ENCODE results near the gene IFNA16. TPM values are rescaled to one million over a fixed set of nuclear protein-coding genes. Genes with fewer than 3 reads are reported as not detected.
"Not testable (repeated sequence)": the region's sequence is repeated elsewhere in the genome, so short reads cannot be mapped to it uniquely, and the experiment has no call there.

IFNA16 gene
- total RNA-seq, result not detected in 2 replicates

GRCh38 chr9:21217211-21217610, at the start of gene IFNA16:
TSS of gene IFNA16 (minus strand) at chr9:21217311. CDS start at chr9:21217305, 6 bp downstream.
- H3K9me3 Mint-ChIP-seq; H3K4me3 Mint-ChIP-seq; POLR2A ChIA-PET; ATAC-seq (ENCODE audit: low read depth); H3K36me3 Mint-ChIP-seq (ENCODE audit: low read depth); H3K27ac Mint-ChIP-seq; intact Hi-C loops (cut with micrococcal nuclease); DNase-seq; CTCF ChIA-PET: not testable (repeated sequence)
- H3K4me1 Mint-ChIP-seq, result peaks cover 13% of the 10 kb centered on the region
- peaks cover 27% of the 10 kb centered on the region for H3K27me3 Mint-ChIP-seq

GRCh38 chr9:21265421-21266189, 48.5 kb upstream of the IFNA16 start:
- intact Hi-C loops (cut with micrococcal nuclease), result no loop called here
- Mint-ChIP-seq H3K36me3 (ENCODE audit: low read depth) (no peaks in the 10 kb centered on the region), H3K4me3 (no peak overlapping the region), H3K4me1 (peaks cover 29% of the 10 kb centered on the region), H3K27ac (no peak overlapping the region), H3K27me3 (peaks cover 10% of the 10 kb centered on the region), H3K9me3 (no peaks in the 10 kb centered on the region)
- CTCF ChIA-PET, result interaction anchor here (1.4 kb wide), 1 partner anchor 13 kb away, joined by 4 read pairs; no protein-coding TSS in a partner anchor
- DNase-seq (no peak), ATAC-seq (ENCODE audit: low read depth) (no peak)
- POLR2A ChIA-PET, result no interaction called here
- no peak for TF ChIP-seq CTCF (IDR thresholded peaks at IDR 0.05)

- CTCF ChIA-PET, result no interaction called here
- ATAC-seq (ENCODE audit: low read depth), result no peak
- TF ChIP-seq CTCF (IDR thresholded peaks at IDR 0.05), result no peak
- Mint-ChIP-seq H3K27me3 (peaks cover 16% of the 10 kb centered on the region), H3K36me3 (ENCODE audit: low read depth) (no peaks in the 10 kb centered on the region), H3K4me1 (peaks cover 4% of the 10 kb centered on the region), H3K27ac (no peak overlapping the region), H3K4me3 (no peak overlapping the region), H3K9me3 (no peaks in the 10 kb centered on the region)
- POLR2A ChIA-PET, result no interaction called here
- intact Hi-C loops (cut with micrococcal nuclease), result no loop called here
- no peak for DNase-seq
These were observed 38.6 kb upstream of the IFNA16 start for GRCh38 chr9:21255538-21256212.

GRCh38 chr9:21252721-21253547, 35.8 kb upstream of the IFNA16 start:
- H3K27ac Mint-ChIP-seq, result no peak overlapping the region
- ChIA-PET CTCF (interaction anchor here (1.0 to 2.4 kb wide), 15 partner anchors 9 to 213 kb away, joined by 3 to 13 read pairs (median 4); no protein-coding TSS in a partner anchor), POLR2A (interaction anchor here (0.5 kb wide), 1 partner anchor 538 kb away, joined by 3 read pairs; no protein-coding TSS in a partner anchor)
- H3K4me1 Mint-ChIP-seq, result peaks cover 4% of the 10 kb centered on the region
- no peaks in the 10 kb centered on the region for H3K9me3 Mint-ChIP-seq
- H3K4me3 Mint-ChIP-seq, result no peak overlapping the region
- H3K36me3 Mint-ChIP-seq (ENCODE audit: low read depth), result no peaks in the 10 kb centered on the region
- DNase-seq, result no peak
- peak; percentile 61 for ATAC-seq (ENCODE audit: low read depth)
- intact Hi-C loops (cut with micrococcal nuclease), result loop anchor here (1.0 to 5.0 kb wide), 5 partner anchors 66 to 536 kb away; no protein-coding TSS in a partner anchor
- TF ChIP-seq CTCF (IDR thresholded peaks at IDR 0.05), result no peak
- H3K27me3 Mint-ChIP-seq, result peaks cover 25% of the 10 kb centered on the region

GRCh38 chr9:21251638-21252037, 34.5 kb upstream of the IFNA16 start:
- Mint-ChIP-seq H3K36me3 (ENCODE audit: low read depth) (no peaks in the 10 kb centered on the region), H3K4me3 (no peak overlapping the region), H3K27me3 (peaks cover 22% of the 10 kb centered on the region), H3K9me3 (no peaks in the 10 kb centered on the region), H3K4me1 (peaks cover 4% of the 10 kb centered on the region), H3K27ac (no peak overlapping the region)
- TF ChIP-seq CTCF (IDR thresholded peaks at IDR 0.05), result no peak
- ChIA-PET CTCF (interaction anchor here (1.2 to 2.4 kb wide), 3 partner anchors 14 to 144 kb away, joined by 3 to 9 read pairs (median 5); no protein-coding TSS in a partner anchor), POLR2A (no interaction called here)
- intact Hi-C loops (cut with micrococcal nuclease), result loop anchor here (2.0 to 5.0 kb wide), 3 partner anchors 67 to 146 kb away; no protein-coding TSS in a partner anchor
- DNase-seq (no peak), ATAC-seq (ENCODE audit: low read depth) (no peak)

All from activated B cell treated with CpG ODN at 0.5 μM for 24 hours (primary cell).